ENCODE results near the gene AFF3.

The AFF3 gene

DNA sequence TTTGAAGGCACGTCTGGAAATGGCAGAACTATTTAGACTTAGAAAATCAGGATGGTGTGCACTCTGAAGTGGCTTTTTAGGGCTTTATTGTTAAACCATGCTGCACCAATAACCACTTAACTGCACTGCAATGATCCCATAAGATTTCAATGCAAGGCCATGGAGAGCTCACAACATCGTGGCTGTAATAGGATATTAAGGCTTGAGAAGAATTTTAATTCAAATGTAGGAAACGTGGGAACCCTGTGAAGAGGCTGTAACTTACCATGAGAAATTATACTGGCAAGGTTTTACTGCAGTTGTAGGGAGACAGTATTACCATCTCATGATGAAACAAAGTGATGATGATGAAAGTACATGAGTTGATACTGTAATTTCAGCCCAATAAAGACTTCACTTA is 242.5 kb downstream of the AFF3 start:
- no peaks in the 10 kb centered on the region for H3K36me3 ChIP-seq (replicated peaks; ENCODE audit: low read depth, low read length)
- H3K4me2 ChIP-seq (ENCODE audit: low read length): no peak overlapping the region
- no peak overlapping the region for H2AFZ ChIP-seq (ENCODE audit: low read depth, low read length)
- TF ChIP-seq, protein P1, sequence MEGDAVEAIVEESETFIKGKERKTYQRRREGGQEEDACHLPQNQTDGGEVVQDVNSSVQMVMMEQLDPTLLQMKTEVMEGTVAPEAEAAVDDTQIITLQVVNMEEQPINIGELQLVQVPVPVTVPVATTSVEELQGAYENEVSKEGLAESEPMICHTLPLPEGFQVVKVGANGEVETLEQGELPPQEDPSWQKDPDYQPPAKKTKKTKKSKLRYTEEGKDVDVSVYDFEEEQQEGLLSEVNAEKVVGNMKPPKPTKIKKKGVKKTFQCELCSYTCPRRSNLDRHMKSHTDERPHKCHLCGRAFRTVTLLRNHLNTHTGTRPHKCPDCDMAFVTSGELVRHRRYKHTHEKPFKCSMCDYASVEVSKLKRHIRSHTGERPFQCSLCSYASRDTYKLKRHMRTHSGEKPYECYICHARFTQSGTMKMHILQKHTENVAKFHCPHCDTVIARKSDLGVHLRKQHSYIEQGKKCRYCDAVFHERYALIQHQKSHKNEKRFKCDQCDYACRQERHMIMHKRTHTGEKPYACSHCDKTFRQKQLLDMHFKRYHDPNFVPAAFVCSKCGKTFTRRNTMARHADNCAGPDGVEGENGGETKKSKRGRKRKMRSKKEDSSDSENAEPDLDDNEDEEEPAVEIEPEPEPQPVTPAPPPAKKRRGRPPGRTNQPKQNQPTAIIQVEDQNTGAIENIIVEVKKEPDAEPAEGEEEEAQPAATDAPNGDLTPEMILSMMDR (IDR thresholded peaks at IDR 0.05; ENCODE audit: low read depth, low read length): no peak
- no peak for TF ChIP-seq EZH2phosphoT487 (IDR thresholded peaks at IDR 0.05; ENCODE audit: low read depth)
- H3K79me2 ChIP-seq (ENCODE audit: low read length): no peaks in the 10 kb centered on the region
- no peak overlapping the region for H3K9ac ChIP-seq (ENCODE audit: low read length)
- peaks cover 15% of the 10 kb centered on the region for H4K20me1 ChIP-seq (ENCODE audit: insufficient read depth, low read length)
- no peaks in the 10 kb centered on the region for H3K27me3 ChIP-seq (ENCODE audit: low read depth, low read length)
- no peak overlapping the region for H3K4me3 ChIP-seq (ENCODE audit: low read length)
- H3K9me3 ChIP-seq (ENCODE audit: insufficient read depth, low read length): no peaks in the 10 kb centered on the region
- no peak overlapping the region for H3K27ac ChIP-seq (ENCODE audit: low read length)
- H3K4me1 ChIP-seq (ENCODE audit: low read length): no peaks in the 10 kb centered on the region

DNA sequence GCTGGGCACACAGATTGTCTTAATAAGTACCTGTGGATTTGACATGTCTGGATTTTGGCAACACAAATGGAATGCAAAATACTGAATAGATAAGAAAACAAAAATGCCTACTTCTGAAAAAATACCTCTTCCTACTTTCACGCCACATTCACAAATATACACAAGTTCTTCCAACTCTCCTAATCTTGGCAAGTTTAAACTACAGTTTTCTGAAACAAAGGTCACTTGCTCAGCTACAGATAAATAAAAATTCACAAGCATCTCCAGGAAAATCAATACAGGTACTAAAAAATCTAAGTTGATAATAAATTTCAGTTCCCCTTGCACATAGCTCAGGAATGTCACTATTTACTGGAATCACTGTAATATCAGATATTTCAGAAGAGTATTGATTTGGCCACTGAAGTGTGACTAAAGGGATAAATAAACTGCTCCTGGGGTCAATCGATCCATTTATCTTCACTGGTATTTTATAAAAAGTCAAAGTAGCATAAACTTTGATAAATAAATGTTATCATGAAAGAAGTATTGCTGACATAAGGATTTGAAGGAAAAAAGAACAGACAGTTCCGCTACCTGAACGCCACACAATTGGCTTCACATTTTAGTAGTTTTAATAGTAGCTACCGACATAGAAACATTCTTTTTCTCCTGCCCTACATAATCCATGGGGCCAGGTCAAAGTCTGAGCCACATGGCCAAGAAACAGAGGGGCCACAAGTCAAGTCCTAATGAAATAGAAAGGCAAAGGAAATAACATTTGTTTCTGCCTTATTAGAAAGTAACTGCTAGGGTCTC is 243.1 kb downstream of the AFF3 start:
- Histone ChIP-seq H3K27ac (ENCODE audit: low read length) (no peak overlapping the region), H3K9ac (ENCODE audit: low read length) (no peak overlapping the region), H3K9me3 (ENCODE audit: insufficient read depth, low read length) (no peaks in the 10 kb centered on the region), H3K79me2 (ENCODE audit: low read length) (no peaks in the 10 kb centered on the region), H3K27me3 (ENCODE audit: low read depth, low read length) (no peaks in the 10 kb centered on the region), H3K4me3 (ENCODE audit: low read length) (no peak overlapping the region), H3K4me1 (ENCODE audit: low read length) (no peaks in the 10 kb centered on the region), H2AFZ (ENCODE audit: low read depth, low read length) (no peak overlapping the region), H3K4me2 (ENCODE audit: low read length) (no peak overlapping the region), H4K20me1 (ENCODE audit: insufficient read depth, low read length) (peaks cover 15% of the 10 kb centered on the region; the same call in 1 of the 2 replicates), H3K36me3 (replicated peaks; ENCODE audit: low read depth, low read length) (no peaks in the 10 kb centered on the region)
- TF ChIP-seq, protein P1 (IDR thresholded peaks at IDR 0.05; ENCODE audit: low read depth, low read length): no peak
- TF ChIP-seq EZH2phosphoT487 (IDR thresholded peaks at IDR 0.05; ENCODE audit: low read depth): no peak

GRCh38 chr2:99898336-99899048 is 243.9 kb downstream of the AFF3 start:
- Histone ChIP-seq H3K4me2 (ENCODE audit: low read length) (no peak overlapping the region), H3K27me3 (ENCODE audit: low read depth, low read length) (no peaks in the 10 kb centered on the region), H3K36me3 (replicated peaks; ENCODE audit: low read depth, low read length) (no peaks in the 10 kb centered on the region), H3K27ac (ENCODE audit: low read length) (no peak overlapping the region), H3K4me3 (ENCODE audit: low read length) (no peak overlapping the region), H3K9me3 (ENCODE audit: insufficient read depth, low read length) (no peaks in the 10 kb centered on the region), H4K20me1 (ENCODE audit: insufficient read depth, low read length) (peaks cover 15% of the 10 kb centered on the region; the same call in 1 of the 2 replicates), H2AFZ (ENCODE audit: low read depth, low read length) (no peak overlapping the region), H3K79me2 (ENCODE audit: low read length) (no peaks in the 10 kb centered on the region), H3K9ac (ENCODE audit: low read length) (no peak overlapping the region), H3K4me1 (ENCODE audit: low read length) (no peaks in the 10 kb centered on the region)
- TF ChIP-seq, protein P1 (IDR thresholded peaks at IDR 0.05; ENCODE audit: low read depth, low read length): no peak
- TF ChIP-seq EZH2phosphoT487 (IDR thresholded peaks at IDR 0.05; ENCODE audit: low read depth): no peak

- Histone ChIP-seq H3K79me2 (ENCODE audit: low read length) (no peaks in the 10 kb centered on the region), H3K4me1 (ENCODE audit: low read length) (no peaks in the 10 kb centered on the region), H3K27ac (ENCODE audit: low read length) (no peak overlapping the region), H3K4me2 (ENCODE audit: low read length) (no peak overlapping the region), H3K36me3 (replicated peaks; ENCODE audit: low read depth, low read length) (no peaks in the 10 kb centered on the region), H3K4me3 (ENCODE audit: low read length) (no peak overlapping the region), H3K9ac (ENCODE audit: low read length) (no peak overlapping the region), H2AFZ (ENCODE audit: low read depth, low read length) (no peak overlapping the region), H3K27me3 (ENCODE audit: low read depth, low read length) (no peaks in the 10 kb centered on the region), H4K20me1 (ENCODE audit: insufficient read depth, low read length) (peaks cover 13% of the 10 kb centered on the region; the same call in 1 of the 2 replicates), H3K9me3 (ENCODE audit: insufficient read depth, low read length) (no peaks in the 10 kb centered on the region)
- TF ChIP-seq, protein P1 (IDR thresholded peaks at IDR 0.05; ENCODE audit: low read depth, low read length): no peak
- TF ChIP-seq EZH2phosphoT487 (IDR thresholded peaks at IDR 0.05; ENCODE audit: low read depth): no peak
Observed at GRCh38 chr2:99891428-99891780, 251.0 kb downstream of the AFF3 start.
